Activated CD4-positive, alpha-beta memory T cell treated with anti-CD3 and anti-CD28 coated beads, Interleukin-2, amount 10 ng/mL, durations not matched to agents 7 days and 5 days (primary cell): ENCODE measurements around the gene CHML. TPM values are rescaled to one million over a fixed set of nuclear protein-coding genes. Genes with fewer than 3 reads are reported as not detected.

ENCODE experiments used
- CTCF ChIA-PET: fragments of 350-600 bp; sonication (Branson Sonifier 250); formaldehyde crosslinking; loops from one replicate; lab custom pipeline; 2021; ENCODE audit warnings: antibody characterized with exemption, inconsistent platforms; lab: Charles Lee
- POLR2A ChIA-PET: fragments of 350-600 bp; sonication (Branson Sonifier 250); formaldehyde crosslinking; loops from one replicate; lab custom pipeline; 2021; ENCODE audit warnings: antibody characterized with exemption; lab: Charles Lee
- DNase-seq: peaks from one replicate; pipeline ENCODE4 v3.0.0-alpha.2; 2020
- H3K27ac Mint-ChIP-seq: one replicate; pipeline ENCODE4 v1.8.0; 2021; ENCODE audit warnings: mild to moderate bottlenecking, mixed read lengths
- H3K27me3 Mint-ChIP-seq: one replicate; pipeline ENCODE4 v1.8.0; 2021; ENCODE audit warnings: mixed read lengths
- H3K36me3 Mint-ChIP-seq: one replicate; pipeline ENCODE4 v1.8.0; 2021; ENCODE audit warnings: low read depth, mixed read lengths
- H3K4me1 Mint-ChIP-seq: one replicate; pipeline ENCODE4 v1.8.0; 2021; ENCODE audit warnings: mixed read lengths
- H3K4me3 Mint-ChIP-seq: one replicate; pipeline ENCODE4 v1.8.0; 2021; ENCODE audit warnings: mild to moderate bottlenecking, mixed read lengths
- H3K9me3 Mint-ChIP-seq: one replicate; pipeline ENCODE4 v1.8.0; 2021; ENCODE audit warnings: mixed read lengths
- total RNA-seq, 2 experiments: library from RNA; stranded (reverse); gene quantifications; one replicate each; pipeline ENCODE4 v1.2.3, GENCODE V29; 2021

CHML gene
- total RNA-seq, 2 experiments from 2014 or later = 8.9 to 9.9 TPM

GRCh38 chr1:241611736-241612135 lies 28.4 kb downstream of the CHML start:
- H3K9me3 Mint-ChIP-seq = no peaks in the 10 kb centered on the region
- H3K4me1 Mint-ChIP-seq = peaks cover 5% of the 10 kb centered on the region
- ChIA-PET CTCF (interaction anchor here (0.7 to 5.8 kb wide), 20 partner anchors 10 to 454 kb away, joined by 3 to 49 read pairs (median 5); partner anchors contain the start of genes CHML, EXO1, FH and KMO), POLR2A (interaction anchor here (0.8 kb wide), 1 partner anchor 26 kb away, joined by 3 read pairs; no protein-coding TSS in a partner anchor)
- DNase-seq = no peak
- H3K27ac Mint-ChIP-seq = no peak overlapping the region
- no peaks in the 10 kb centered on the region for H3K27me3 Mint-ChIP-seq
- no peaks in the 10 kb centered on the region for H3K36me3 Mint-ChIP-seq
- H3K4me3 Mint-ChIP-seq = no peak overlapping the region

DNA sequence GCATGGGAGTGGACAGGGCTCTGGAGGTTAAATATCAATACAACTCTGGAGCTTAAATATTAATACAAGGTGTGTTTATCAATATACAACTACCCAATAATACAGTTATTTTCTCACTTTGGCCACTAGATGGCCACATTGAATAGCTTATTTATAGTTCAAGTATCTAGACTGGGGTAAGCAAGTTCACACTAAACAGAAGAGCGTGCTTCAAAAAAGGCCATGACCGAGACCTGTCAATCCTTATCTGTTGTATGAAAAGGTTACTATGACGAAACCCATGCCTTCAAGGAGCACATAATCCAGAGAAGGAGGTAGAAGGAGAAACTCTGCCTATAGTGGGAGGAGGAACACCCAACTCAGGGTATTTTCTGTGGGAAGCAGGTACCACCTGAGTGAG lies 29.1 kb downstream of the CHML start:
- Mint-ChIP-seq H3K4me3 (no peak overlapping the region), H3K9me3 (no peaks in the 10 kb centered on the region), H3K4me1 (peaks cover 5% of the 10 kb centered on the region), H3K36me3 (no peaks in the 10 kb centered on the region), H3K27me3 (no peaks in the 10 kb centered on the region), H3K27ac (no peak overlapping the region)
- ChIA-PET CTCF (interaction anchor here (0.6 to 5.8 kb wide), 34 partner anchors 9 to 455 kb away, joined by 3 to 49 read pairs (median 4); partner anchors contain the start of genes CHML, EXO1, FH and KMO), POLR2A (interaction anchor here (0.7 to 1.4 kb wide), 3 partner anchors 17 to 233 kb away, joined by 3 read pairs; no protein-coding TSS in a partner anchor)
- no peak for DNase-seq

GRCh38 chr1:241610056-241610815 lies 29.9 kb downstream of the CHML start:
- no peaks in the 10 kb centered on the region for H3K9me3 Mint-ChIP-seq
- H3K4me1 Mint-ChIP-seq = peaks cover 5% of the 10 kb centered on the region
- ChIA-PET POLR2A (interaction anchor here (0.7 to 1.4 kb wide), 3 partner anchors 17 to 234 kb away, joined by 3 read pairs; no protein-coding TSS in a partner anchor), CTCF (interaction anchor here (0.6 to 5.8 kb wide), 28 partner anchors 10 to 389 kb away, joined by 3 to 49 read pairs (median 4); partner anchors contain the start of genes CHML, EXO1, FH and KMO)
- H3K36me3 Mint-ChIP-seq = no peaks in the 10 kb centered on the region
- no peak overlapping the region for H3K4me3 Mint-ChIP-seq
- H3K27ac Mint-ChIP-seq = no peak overlapping the region
- no peak for DNase-seq
- H3K27me3 Mint-ChIP-seq = no peaks in the 10 kb centered on the region

GRCh38 chr1:241608379-241609033 lies 31.7 kb downstream of the CHML start:
- CTCF ChIA-PET = interaction anchor here (1.3 kb wide), 1 partner anchor 9 kb away, joined by 3 read pairs; no protein-coding TSS in a partner anchor
- peaks cover 5% of the 10 kb centered on the region for H3K4me1 Mint-ChIP-seq
- POLR2A ChIA-PET = interaction anchor here (2.0 kb wide), 1 partner anchor 32 kb away, joined by 4 read pairs; the partner anchor contains the start of genes CHML and OPN3
- H3K9me3 Mint-ChIP-seq = no peaks in the 10 kb centered on the region
- DNase-seq = no peak
- H3K4me3 Mint-ChIP-seq = no peak overlapping the region
- H3K27me3 Mint-ChIP-seq = no peaks in the 10 kb centered on the region
- H3K36me3 Mint-ChIP-seq = no peaks in the 10 kb centered on the region
- no peak overlapping the region for H3K27ac Mint-ChIP-seq

DNA sequence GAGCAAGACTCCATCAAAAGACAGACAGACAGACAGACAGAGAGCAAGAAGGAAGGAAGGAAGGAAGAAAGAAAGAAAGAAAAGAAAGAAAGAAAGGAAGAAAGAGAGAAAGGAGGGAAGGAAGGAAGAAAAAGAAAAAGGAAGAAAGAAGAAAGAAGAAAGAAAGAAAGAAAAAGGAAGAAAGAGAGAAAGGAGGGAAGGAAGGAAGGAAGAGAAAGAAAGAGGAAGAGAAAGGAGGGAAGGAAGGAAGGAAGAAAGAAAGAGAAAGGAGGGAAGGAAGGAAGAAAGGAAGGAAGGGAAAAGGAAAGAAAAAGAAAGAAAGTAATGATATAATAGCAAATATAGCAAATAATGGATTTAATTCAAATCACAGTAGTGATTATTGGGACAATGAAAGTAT lies 32.7 kb downstream of the CHML start:
- no peak overlapping the region for H3K27ac Mint-ChIP-seq
- H3K36me3 Mint-ChIP-seq = no peaks in the 10 kb centered on the region
- H3K27me3 Mint-ChIP-seq = no peaks in the 10 kb centered on the region
- peaks cover under 1% of the 10 kb centered on the region for H3K4me1 Mint-ChIP-seq
- DNase-seq = no peak
- no peak overlapping the region for H3K4me3 Mint-ChIP-seq
- H3K9me3 Mint-ChIP-seq = no peaks in the 10 kb centered on the region
- ChIA-PET CTCF (no interaction called here), POLR2A (interaction anchor here (2.0 kb wide), 1 partner anchor 33 kb away, joined by 4 read pairs; the partner anchor contains the start of genes CHML and OPN3)

- Mint-ChIP-seq H3K36me3 (no peaks in the 10 kb centered on the region), H3K27ac (no peak overlapping the region), H3K4me1 (no peaks in the 10 kb centered on the region), H3K9me3 (no peaks in the 10 kb centered on the region), H3K27me3 (no peaks in the 10 kb centered on the region), H3K4me3 (no peak overlapping the region)
- no peak for DNase-seq
- POLR2A ChIA-PET = no interaction called here
- CTCF ChIA-PET = interaction anchor here (0.5 to 1.5 kb wide), 3 partner anchors 217 to 392 kb away, joined by 3 read pairs; partner anchors contain the start of gene MAP1LC3C
These were observed 33.6 kb downstream of the CHML start for GRCh38 chr1:241606544-241606943.

DNA sequence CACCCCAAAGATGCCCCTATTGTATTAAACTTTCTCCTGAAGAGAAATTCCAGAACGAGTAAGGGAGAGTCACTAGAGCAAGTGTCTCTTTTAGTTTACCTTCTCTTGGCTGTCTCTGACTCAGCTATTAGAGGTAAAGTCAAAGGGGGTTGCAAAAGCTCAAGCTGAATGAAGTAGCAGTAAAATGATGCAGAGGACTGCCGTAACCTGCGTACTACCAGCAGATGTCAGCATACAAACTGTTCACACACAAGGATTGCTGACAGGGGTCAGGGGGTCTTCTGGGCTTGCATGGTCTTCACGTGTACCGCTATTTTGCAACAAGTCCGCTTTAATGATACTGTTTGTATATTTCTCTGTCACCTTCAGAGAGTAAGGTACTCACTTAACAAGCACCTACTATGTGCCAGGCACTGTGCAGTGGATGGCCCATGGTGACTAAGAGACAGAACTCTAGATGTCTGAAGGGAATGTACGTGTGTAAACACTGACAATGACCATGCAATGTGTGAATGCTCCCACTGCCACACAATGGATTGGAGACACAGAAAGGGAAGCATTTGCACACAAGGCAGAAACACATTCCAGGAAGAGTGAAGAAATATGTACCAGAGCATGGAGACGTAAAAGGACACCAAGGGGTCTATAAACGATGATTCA lies 34.9 kb downstream of the CHML start:
- H3K27ac Mint-ChIP-seq = no peak overlapping the region
- H3K27me3 Mint-ChIP-seq = no peaks in the 10 kb centered on the region
- H3K36me3 Mint-ChIP-seq = no peaks in the 10 kb centered on the region
- POLR2A ChIA-PET = no interaction called here
- no peak for DNase-seq
- H3K4me1 Mint-ChIP-seq = peaks cover 4% of the 10 kb centered on the region
- no peak overlapping the region for H3K4me3 Mint-ChIP-seq
- H3K9me3 Mint-ChIP-seq = no peaks in the 10 kb centered on the region
- CTCF ChIA-PET = interaction anchor here (1.0 to 1.5 kb wide), 2 partner anchors 218 to 394 kb away, joined by 3 read pairs; partner anchors contain the start of gene MAP1LC3C

- no peaks in the 10 kb centered on the region for H3K27me3 Mint-ChIP-seq
- H3K36me3 Mint-ChIP-seq = no peaks in the 10 kb centered on the region
- H3K27ac Mint-ChIP-seq = no peak overlapping the region
- POLR2A ChIA-PET = no interaction called here
- H3K4me3 Mint-ChIP-seq = no peak overlapping the region
- DNase-seq = no peak
- H3K9me3 Mint-ChIP-seq = no peaks in the 10 kb centered on the region
- peaks cover 4% of the 10 kb centered on the region for H3K4me1 Mint-ChIP-seq
- CTCF ChIA-PET = no interaction called here
These were observed 36.4 kb downstream of the CHML start for GRCh38 chr1:241603731-241604245.

- Mint-ChIP-seq H3K27ac (no peak overlapping the region), H3K27me3 (no peaks in the 10 kb centered on the region), H3K9me3 (no peaks in the 10 kb centered on the region), H3K36me3 (no peaks in the 10 kb centered on the region), H3K4me1 (peaks cover 4% of the 10 kb centered on the region), H3K4me3 (no peak overlapping the region)
- CTCF ChIA-PET = interaction anchor here (1.4 kb wide), 1 partner anchor 12 kb away, joined by 3 read pairs; no protein-coding TSS in a partner anchor
- POLR2A ChIA-PET = no interaction called here
- DNase-seq = no peak
These were observed 39.7 kb downstream of the CHML start for GRCh38 chr1:241600496-241600901.

- Mint-ChIP-seq H3K27ac (no peak overlapping the region), H3K27me3 (no peaks in the 10 kb centered on the region), H3K9me3 (no peaks in the 10 kb centered on the region), H3K4me1 (peaks cover 4% of the 10 kb centered on the region), H3K36me3 (peaks cover 3% of the 10 kb centered on the region), H3K4me3 (no peak overlapping the region)
- POLR2A ChIA-PET = no interaction called here
- CTCF ChIA-PET = interaction anchor here (1.9 kb wide), 1 partner anchor 12 kb away, joined by 7 read pairs; no protein-coding TSS in a partner anchor
- no peak for DNase-seq
These were observed 41.9 kb downstream of the CHML start for GRCh38 chr1:241598249-241598648.

- ChIA-PET CTCF (interaction anchor here (1.9 kb wide), 1 partner anchor 14 kb away, joined by 7 read pairs; no protein-coding TSS in a partner anchor), POLR2A (no interaction called here)
- no peak overlapping the region for H3K4me3 Mint-ChIP-seq
- H3K36me3 Mint-ChIP-seq = peaks cover 3% of the 10 kb centered on the region
- no peak overlapping the region for H3K27ac Mint-ChIP-seq
- no peak for DNase-seq
- no peaks in the 10 kb centered on the region for H3K9me3 Mint-ChIP-seq
- H3K4me1 Mint-ChIP-seq = peaks cover 9% of the 10 kb centered on the region
- H3K27me3 Mint-ChIP-seq = no peaks in the 10 kb centered on the region
These were observed 43.5 kb downstream of the CHML start for GRCh38 chr1:241596633-241597032.

- Mint-ChIP-seq H3K27me3 (no peaks in the 10 kb centered on the region), H3K36me3 (peaks cover 3% of the 10 kb centered on the region), H3K9me3 (no peaks in the 10 kb centered on the region), H3K4me3 (no peak overlapping the region), H3K4me1 (peaks cover 5% of the 10 kb centered on the region), H3K27ac (no peak overlapping the region)
- DNase-seq = no peak
- POLR2A ChIA-PET = no interaction called here
- CTCF ChIA-PET = no interaction called here
These were observed 47.0 kb downstream of the CHML start for GRCh38 chr1:241593186-241593585.
